Kidney tubule cell (primary cell): ENCODE results near the gene SAMD3.
"Not testable (repeated sequence)": the region's sequence is repeated elsewhere in the genome, so short reads cannot be mapped to it uniquely, and the experiment has no call there.

ENCODE experiments used
- DNase-seq: peaks from one replicate; pipeline ENCODE4 v3.0.0-alpha.2; 2018; ENCODE audit warnings: low spot score

SAMD3 gene

DNA sequence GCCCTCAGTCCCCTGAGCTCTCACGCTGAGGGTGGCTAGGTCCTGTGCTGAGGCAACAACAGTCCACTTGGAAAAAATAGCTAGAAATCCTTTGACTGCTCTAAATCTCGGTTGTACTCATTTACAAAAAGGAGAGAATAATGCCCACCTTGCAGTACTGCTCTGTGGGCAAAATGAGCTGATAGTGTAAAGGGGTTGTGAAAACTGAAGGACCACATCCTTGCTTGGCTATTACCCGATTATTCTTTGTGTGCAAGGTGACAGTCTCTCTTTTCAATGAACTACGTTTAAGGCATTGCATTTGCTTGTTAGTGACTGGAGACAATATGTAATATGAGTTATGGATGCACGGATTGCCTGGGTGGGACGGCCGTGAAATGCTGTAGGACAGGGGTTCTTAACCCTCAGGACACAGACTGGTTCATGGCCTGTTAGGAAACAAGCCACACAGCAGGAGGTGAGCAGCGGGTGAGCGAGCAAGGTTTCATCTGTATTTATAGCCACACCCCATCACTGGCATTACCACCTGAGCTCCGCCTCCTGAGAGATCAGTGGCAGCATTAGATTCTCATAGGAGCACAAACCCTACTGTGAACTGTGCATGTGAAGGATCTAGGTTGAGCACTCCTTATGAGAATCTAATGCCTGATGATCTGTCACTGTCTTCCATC lies 14.6 kb downstream of the SAMD3 start:
- no peak for DNase-seq

DNA sequence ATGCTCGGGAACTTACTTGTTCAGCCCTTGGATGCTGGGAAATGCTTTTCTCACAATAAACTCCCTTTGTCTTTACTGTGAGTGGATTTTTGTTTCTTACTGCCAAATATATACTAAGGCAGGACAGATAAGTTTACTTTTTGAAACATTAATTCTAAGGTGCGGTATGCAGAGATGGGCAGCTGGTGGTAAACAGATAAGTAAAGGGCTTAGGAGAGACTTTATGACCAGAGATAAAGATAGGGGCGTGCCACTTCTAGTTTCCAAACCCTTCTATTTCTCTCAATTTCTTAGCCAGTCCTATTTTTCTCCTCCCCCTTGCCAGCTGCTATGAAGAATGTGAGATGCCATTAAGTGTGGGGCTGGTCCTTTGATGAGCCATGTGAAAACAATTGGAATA lies 16.3 kb downstream of the SAMD3 start:
- DNase-seq = no peak

DNA sequence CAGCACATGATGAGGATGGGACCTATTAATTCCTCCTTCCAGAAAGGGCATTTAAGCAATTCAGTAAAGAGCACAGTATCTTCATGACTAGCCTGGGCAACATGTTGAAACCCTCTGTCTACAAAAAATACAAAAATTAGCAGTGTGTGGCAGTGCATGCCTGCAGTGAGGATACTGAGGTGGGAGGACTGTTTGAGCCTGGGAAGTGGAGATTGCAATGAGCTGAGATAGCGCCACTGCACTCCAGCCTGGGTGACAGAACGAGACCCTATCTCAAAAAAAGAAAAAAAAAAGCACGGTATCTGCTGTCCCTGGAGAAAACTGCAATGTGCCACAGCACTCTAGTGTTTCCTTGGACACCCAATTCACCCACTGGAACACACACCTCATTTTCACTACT lies 18.4 kb downstream of the SAMD3 start:
- DNase-seq = no peak

DNA sequence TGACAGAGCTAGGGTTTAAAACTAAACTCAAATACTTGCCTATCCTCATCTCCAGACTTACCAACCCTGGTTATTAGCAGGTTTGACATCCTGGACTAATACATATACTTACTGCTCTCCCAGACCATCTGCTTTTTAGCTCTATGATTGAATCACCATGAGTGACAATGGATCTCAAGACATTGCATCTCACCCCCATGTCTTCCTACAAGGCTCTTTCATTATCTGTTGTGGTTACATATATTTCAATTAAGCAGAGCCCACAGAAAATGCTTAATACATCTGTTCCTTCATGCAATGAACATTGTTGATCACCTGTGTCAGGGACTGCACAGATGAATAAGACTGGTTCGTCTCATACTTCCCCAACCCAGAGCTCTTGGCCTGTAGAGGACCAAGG lies 19.4 kb downstream of the SAMD3 start:
- DNase-seq = no peak

DNA sequence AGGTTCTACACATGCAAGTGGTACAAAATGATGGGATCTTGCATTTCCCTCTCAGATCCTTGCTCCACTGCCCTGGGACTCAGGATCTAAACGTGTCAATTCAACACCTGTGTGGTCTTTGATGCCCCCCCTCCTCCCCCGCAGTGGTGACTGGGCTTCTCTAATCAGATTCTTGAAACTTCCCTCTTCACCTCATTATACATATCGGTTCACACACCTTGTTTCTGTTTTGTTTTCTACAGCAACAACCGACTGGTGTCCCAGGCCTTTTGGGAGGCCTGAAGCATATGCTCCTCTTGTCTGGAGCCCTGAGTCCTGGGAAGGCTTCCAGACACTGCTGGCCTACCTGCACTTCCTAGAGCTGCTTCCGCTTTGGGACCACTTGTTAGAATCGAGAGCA lies 20.0 kb downstream of the SAMD3 start:
- DNase-seq = no peak

DNA sequence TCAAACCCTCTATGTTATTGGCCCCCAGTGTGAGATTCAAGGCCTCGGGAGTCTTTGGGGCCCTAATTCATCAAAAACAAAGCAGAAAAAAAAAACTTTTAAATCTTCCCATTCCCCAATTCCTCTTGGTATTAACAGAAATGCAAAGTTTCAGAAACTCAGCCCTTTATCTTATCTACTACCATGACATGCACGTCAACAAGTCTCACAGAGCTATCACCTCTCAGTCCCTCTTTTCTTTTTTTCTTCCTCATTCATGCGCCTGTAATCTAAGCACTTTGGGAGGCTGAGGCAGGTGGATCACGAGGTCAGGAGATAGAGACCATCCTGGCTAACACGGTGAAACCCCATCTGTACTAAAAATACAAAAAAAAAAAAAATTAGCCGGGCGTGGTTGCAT lies 22.7 kb downstream of the SAMD3 start:
- DNase-seq = no peak

DNA sequence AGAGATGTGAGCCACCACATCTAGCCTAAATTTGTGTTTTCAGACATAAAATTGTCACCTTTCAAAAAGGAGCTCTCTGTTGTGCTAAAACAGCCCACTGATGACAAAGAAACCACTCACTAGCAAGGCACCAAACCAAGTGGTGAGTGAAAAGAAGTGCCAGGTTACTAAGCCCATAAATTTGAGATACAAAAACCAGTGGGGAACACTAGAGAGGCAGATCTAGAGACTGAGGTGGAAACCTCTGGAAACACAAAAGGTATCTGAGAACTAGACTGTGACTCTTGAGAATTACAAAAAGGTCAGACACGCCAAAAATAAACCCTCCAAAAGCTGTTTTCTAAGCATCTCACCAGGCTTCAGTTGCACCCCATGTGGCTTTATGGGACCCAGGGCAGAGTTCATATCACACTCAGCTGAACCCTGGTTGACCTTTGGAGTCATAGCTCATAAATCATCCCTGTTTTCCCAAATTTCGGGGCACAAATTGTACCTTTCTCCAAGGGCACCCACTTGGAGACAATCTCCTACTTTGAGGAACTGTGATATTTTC lies 24.2 kb downstream of the SAMD3 start:
- DNase-seq = no peak

DNA sequence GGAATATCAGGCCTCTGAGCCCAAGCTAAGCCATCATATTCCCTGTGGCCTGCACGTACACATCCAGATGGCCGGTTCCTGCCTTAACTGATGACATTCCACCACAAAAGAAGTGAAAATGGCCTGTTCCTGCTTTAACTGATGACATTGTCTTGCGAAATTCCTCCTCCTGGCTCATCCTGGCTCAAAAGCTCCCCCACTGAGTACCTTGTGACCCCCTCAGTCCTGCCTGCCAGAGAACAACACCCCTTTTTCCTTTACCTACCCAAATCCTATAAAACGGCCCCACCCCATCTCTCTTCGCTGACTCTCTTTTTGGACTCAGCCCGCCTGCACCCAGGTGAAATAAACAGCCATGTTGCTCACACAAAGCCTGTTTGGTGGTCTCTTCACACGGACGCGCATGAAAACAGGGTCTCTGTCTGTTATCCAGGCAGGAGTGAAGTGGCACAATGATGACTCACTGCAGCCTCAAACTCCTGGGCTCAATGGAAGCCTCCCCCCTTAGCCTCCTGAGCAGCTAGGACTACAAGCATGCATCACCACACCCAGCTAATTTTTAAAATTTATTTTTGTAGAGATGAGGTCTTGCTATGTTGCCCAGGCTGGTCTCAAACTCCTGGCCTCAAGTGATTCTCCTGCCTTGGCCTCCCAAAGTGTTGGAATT lies 24.8 kb downstream of the SAMD3 start:
- DNase-seq = not testable (repeated sequence)

DNA sequence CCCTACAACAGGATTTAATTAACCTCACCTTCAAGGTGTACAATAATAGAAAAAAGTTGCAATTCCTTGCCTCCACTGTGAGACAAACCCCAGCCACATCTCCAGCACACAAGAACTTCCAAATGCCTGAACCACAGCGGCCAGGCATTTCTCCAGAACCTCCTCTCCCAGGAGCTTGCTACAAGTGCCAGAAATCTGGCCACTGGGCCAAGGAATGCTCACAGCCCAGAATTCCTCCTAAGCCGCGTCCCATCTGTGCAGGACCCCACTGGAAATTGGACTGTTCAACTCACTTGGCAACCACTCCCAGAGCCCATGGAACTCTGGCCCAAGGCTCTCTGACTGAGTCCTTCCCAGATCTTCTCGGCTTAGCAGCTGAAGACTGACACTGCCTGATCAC lies 28.3 kb downstream of the SAMD3 start:
- not testable (repeated sequence) for DNase-seq

DNA sequence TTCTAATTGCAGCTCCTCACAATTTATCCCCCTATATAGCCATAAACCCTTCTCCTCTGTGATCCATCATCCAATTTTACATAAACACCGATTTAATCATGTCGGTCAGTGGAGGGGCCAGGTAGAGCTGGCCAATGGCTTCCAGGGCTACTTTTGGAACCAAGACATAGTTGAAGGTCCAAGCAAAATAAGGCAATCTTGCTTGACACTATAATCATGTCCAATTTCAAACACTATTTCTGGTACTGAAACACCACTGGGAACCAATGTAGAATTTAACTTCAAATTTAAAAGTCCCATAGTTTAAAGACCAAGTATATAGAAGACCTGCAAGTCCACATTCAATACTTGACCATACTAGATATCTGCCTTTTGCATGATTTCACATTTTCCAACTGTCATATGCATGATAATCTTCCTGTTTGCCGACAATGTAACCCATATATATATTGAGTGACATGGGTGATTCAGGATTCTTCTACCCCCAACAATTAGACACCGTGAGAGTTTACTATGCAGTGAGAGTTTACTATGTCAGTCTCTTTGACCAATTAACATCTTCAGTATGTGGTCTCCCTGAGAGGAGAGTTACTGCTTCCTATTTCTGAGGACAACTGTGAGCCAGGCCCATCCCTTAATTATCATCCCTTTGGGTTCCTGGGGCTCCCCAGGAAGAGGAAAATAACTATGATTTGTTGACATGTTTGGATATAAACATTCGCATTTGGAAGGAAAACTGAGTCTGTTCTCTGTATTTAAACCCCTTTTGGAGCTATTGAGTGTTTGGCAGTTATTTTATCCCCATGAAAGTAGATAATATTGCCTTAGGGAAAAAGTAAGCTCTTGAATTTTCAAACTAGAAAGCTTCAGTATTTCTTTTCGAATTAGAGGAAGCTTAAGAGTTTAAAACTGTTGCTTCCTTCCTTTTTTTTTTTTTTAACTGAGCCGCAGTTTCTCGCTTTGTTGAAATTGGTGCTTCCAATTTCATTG lies 31.8 kb downstream of the SAMD3 start:
- no peak for DNase-seq

DNA sequence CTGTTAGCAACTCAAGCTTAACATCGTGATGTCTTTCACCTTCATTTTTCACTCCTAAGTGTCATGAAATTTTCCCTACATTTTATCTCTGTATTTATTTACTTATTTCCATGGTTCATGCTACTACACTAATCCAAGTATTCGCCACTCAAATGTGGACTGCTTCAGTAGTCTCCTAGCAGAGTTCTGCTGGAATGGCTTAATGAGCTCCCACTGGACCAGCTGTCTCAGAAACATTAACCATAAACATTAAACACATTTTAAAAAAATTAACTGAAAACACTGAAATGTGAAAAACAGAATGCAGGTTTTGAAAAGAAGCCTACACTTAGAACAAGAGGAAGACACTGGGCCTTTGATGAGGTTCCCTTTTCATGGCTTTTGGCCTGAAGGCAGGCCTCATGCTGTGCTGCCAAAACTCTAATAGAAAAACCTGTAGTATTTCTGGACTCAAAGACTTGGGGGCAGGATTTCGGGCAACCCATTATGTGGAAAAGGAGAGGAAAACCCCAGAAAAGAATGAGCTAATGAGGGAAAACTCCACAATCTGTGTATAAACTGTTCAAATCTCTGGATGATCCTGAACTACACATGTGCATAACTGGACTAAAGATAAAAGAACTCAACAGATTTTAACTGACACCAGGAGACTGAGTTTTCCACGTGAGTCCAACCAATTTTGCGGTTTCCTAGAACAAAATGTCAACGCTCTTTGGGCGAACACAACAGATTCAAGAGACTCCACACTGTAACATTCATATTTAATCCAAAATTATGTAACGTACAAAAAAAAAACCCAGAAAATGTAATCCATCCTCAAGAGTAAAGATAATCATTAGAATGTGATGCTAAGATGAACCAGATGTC lies 33.0 kb downstream of the SAMD3 start:
- DNase-seq = no peak

DNA sequence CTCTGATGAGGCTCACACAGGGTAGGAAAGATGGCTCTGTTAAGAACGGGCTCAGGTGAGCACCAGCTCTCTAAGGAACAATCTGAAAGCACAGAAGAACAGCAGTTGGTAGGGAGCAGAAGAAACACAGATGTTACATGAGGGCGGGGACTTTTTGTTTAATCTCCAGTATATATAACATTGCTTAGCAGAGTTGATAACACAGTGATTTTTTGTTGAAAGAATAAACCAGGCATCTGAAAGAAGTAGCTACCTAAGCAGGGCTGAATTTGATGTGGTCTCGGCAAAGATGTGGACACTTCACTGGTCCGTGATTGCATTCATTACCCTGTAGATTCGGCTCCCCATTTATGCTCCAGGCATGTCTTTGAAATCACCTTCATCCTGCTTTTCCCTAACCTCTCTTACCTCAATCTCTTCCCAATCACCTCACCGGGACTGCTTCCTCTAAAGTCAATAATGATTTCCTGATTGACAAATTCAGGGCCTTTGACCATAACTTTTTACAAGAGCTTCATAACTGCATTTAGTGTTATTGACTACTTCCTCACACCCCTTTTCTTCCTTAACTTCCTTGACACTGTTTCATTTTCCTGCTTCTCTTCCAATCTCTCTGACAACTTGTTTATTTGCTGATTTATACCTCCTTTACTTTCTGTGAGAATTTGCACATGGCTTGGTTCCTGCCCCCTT lies 34.4 kb downstream of the SAMD3 start:
- no peak for DNase-seq

DNA sequence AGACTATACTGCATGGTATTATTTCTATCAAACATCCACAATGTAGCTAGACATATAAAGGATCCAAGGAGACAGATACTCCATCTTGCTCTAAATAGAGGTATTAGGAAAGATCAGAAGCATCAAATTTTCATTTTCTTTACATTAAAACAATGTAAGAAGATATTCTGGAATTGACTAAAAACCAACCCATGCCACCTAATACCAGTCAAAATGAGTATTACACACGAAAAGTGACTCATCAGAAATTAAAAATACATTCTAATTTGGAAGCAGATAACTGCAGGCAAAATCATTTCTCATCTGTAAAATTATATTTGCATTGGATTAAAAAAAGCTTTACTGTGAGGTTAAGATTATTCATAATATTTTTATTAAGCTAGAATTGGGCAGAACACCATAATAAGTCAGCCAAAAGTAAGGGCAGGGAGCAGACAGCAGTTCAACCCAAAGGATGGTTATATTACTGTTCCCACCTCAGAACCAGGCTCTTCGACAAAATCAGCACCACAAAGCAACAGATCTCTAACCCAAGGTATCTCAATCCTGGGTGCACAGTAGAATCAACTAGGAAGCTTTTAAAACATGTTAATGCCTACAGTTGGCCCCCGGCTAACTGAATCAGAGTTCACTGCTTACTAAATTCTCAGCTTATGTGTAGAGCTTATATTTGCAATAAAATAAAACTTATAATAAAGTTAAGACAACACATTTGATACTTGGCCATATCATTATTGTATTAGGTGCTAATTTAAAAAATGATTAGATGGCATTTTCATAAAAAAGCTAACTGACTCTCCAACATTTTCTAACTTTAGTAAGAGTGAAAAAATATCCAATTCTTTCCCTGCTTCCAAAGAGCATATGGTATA lies 35.2 kb downstream of the SAMD3 start:
- no peak for DNase-seq

DNA sequence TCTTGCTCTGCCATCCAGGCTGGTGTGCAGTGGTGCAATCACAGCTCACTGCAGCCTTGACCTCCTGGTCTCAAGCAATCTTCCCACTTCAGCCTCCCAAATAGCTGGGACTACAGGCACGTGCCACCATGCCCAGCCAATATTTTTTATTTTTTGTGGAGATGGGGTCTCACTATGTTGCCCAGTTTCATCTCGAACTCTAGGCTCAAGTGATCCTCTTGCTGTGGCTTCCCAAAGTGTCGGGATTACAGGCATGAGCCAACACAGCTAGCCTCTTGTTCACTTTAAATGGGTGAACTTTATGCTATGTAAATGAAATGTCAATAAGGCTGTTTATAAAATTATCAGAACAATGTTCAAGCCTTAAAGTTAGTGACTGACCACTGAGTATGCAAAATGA lies 37.1 kb downstream of the SAMD3 start:
- no peak for DNase-seq

DNA sequence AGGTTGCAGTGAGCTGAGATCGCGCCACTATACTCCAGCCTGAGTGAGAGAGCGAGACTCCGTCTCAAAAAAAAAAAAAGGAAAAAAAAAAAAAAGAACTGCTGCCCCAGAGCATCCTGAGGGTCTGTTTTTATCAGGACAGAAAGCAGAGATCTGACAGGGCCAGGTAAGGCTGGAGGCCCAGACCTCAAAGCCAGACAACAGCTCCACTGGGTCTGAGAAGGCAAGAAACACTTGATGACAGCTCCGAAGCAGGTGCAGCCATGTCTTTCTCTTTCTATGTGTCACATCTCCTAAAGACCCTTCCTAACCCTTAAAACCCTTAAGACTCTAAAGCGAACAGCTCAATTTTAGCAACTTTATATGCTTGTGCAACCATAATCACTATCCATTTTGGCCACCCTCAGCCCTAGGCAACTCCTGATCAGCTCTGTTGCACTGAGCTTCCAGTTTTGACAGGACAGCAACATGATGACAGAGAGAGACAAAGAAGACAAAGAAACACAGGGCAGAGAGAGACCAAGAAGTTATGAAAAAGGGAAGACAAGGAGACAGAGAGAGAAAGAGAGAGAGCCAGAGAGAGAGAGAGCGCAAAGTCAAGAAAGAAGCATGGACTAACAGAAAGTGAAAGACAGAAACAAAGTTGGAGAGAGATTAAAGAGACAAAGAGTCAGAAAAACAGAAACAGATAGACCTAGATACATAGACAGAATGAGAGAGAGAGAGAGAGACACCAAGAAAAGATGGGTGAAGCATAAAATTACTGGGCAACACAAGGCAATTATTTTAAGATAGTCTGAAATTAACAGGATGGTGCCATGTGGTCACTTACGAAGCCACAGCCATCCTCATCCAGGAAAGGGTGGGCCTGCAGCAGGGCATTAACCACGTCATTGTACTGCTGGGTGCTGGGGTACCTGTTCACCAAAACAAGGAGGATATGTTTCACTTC lies 39.2 kb downstream of the SAMD3 start:
- DNase-seq = no peak

DNA sequence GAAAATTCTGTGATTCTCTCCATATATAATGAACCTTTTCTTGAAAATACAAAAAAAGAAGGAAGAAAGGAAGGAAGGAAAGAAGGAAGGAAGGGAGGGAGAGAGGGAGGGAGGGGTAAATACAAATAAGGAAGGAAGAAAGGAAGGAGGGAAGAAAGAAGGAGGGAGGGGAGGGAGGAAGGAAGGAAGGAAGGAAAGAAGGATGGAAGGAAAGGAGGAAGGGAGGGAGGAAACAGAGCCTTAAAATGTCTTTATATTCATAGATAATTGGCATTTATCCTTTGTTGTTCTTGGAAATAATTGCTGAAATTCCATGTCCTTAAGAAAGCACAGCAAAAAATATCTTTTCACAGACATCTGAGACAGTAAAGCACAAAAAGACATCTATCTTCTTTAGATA lies 40.3 kb downstream of the SAMD3 start:
- DNase-seq = no peak

DNA sequence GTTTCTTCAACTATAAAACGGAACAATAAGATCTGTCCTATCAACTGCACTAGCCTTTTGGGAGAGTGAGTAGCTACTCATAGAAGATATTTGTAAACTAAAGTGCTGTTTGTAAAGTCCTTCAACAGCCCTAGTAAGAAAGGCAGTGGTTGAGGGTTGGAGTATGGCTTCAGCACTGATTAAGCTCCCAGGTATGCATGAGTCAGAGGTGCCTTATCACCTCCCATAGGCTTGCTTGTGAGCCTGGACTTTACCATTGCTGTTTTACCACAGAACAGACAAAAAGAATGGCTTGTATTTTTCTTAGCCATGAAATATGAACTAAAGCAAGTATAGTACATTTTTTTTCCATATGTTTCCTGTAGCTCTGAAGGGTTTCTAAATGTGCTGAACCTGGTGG lies 44.1 kb downstream of the SAMD3 start:
- peak; percentile 87 for DNase-seq

DNA sequence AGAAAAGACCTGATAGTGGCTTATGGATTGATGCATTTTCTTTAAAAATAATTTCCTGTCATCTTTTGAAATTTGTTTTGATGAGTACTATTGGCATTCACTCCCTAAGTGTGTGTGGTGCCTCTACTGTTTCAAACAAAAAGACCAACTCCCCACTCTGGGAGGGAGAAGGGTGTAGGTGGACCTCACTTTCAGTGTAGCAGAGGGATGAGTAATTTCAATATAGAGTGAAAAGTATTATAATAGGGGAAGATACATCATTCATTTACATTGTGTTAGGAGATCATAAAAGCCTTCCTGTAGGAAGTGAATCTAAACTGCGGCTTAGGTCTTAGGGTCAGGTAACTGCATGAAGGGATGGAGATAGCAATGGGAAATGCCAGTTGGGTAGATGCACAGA lies 46.4 kb downstream of the SAMD3 start:
- DNase-seq = no peak
